GM20431 (cell line): ENCODE data around the gene AAK1.
"Not testable (repeated sequence)": the region's sequence is repeated elsewhere in the genome, so short reads cannot be mapped to it uniquely, and the experiment has no call there.

Experiments used
- in situ Hi-C: fragments of 300-500 bp; cut with MseI, MboI; formaldehyde crosslinking; loops from one replicate; pipeline ENCODE4 v1.15.0; 2020; ENCODE audit warnings: low sequenced_read_pairs; ENCODE audit not compliant: unreplicated experiment

The AAK1 gene

GRCh38 chr2:69629921-69630608 lies 13.5 kb downstream of the AAK1 start:
- in situ Hi-C loops: no loop called here

GRCh38 chr2:69628325-69629021 lies 15.1 kb downstream of the AAK1 start:
- in situ Hi-C loops: no loop called here

GRCh38 chr2:69625078-69625795 lies 18.3 kb downstream of the AAK1 start:
- in situ Hi-C loops: no loop called here

GRCh38 chr2:69624611-69625010 lies 18.9 kb downstream of the AAK1 start:
- in situ Hi-C loops: no loop called here

- in situ Hi-C loops: no loop called here
Observed at GRCh38 chr2:69624131-69624530, 19.4 kb downstream of the AAK1 start.

GRCh38 chr2:69623236-69623635 lies 20.3 kb downstream of the AAK1 start:
- in situ Hi-C loops: no loop called here

GRCh38 chr2:69622805-69623204 lies 20.7 kb downstream of the AAK1 start:
- in situ Hi-C loops: not testable (repeated sequence)

GRCh38 chr2:69622017-69622540 lies 21.5 kb downstream of the AAK1 start:
- in situ Hi-C loops: not testable (repeated sequence)

- in situ Hi-C loops: no loop called here
Observed at GRCh38 chr2:69621440-69621839, 22.1 kb downstream of the AAK1 start.

GRCh38 chr2:69620870-69621269 lies 22.7 kb downstream of the AAK1 start:
- in situ Hi-C loops: no loop called here

GRCh38 chr2:69619725-69620124 lies 23.8 kb downstream of the AAK1 start:
- in situ Hi-C loops: no loop called here

- in situ Hi-C loops: no loop called here
Observed at GRCh38 chr2:69618362-69618761, 25.2 kb downstream of the AAK1 start.

GRCh38 chr2:69617744-69618143 lies 25.8 kb downstream of the AAK1 start:
- in situ Hi-C loops: no loop called here

- in situ Hi-C loops: no loop called here
Observed at GRCh38 chr2:69616755-69617154, 26.8 kb downstream of the AAK1 start.

GRCh38 chr2:69615969-69616368 lies 27.6 kb downstream of the AAK1 start:
- in situ Hi-C loops: no loop called here

- in situ Hi-C loops: no loop called here
Observed at GRCh38 chr2:69615078-69615625, 28.4 kb downstream of the AAK1 start.

- in situ Hi-C loops: no loop called here
Observed at GRCh38 chr2:69612707-69613106, 30.8 kb downstream of the AAK1 start.

- in situ Hi-C loops: no loop called here
Observed at GRCh38 chr2:69612200-69612599, 31.3 kb downstream of the AAK1 start.

- in situ Hi-C loops: no loop called here
Observed at GRCh38 chr2:69608109-69608508, 35.4 kb downstream of the AAK1 start.

- in situ Hi-C loops: not testable (repeated sequence)
Observed at GRCh38 chr2:69606771-69607170, 36.8 kb downstream of the AAK1 start.

- in situ Hi-C loops: no loop called here
Observed at GRCh38 chr2:69605284-69605683, 38.3 kb downstream of the AAK1 start.
